Naive thymus-derived CD8-positive, alpha-beta T cell (primary cell): ENCODE data around the gene ABHD8. TPM values are rescaled to one million over a fixed set of nuclear protein-coding genes. Genes with fewer than 3 reads are reported as not detected.

Experiments used
- ATAC-seq, 2 donors: fragments of 150-1000 bp; cut with Tn5 transposase in 1 of 2; sonication (Bioruptor Pico), chemical (Tn5 transposase) in 1 of 2; 1 replicate in 1 of 2; 2 replicates in 1 of 2; pipeline ENCODE4 v1.10.0; 2021; ENCODE audit warnings: mild to moderate bottlenecking in 2 of 2, moderate library complexity in 2 of 2
- POLR2A ChIA-PET: fragments of 350-600 bp; sonication (Branson Sonifier 250); formaldehyde crosslinking; loops from one replicate; lab custom pipeline; 2021; ENCODE audit warnings: antibody characterized with exemption; lab: Charles Lee
- DNase-seq, 10 donors: peaks; one replicate each; pipeline versions ENCODE4 v3.0.0 to v3.0.0-alpha.2; 2020 to 2022
- H3K27ac Mint-ChIP-seq, 10 donors: one replicate each; pipeline ENCODE4 v1.8.0; 2020 to 2022; ENCODE audit warnings: mild to moderate bottlenecking in 10 of 10, mixed read lengths in 10 of 10, moderate library complexity in 4 of 10, inconsistent platforms in 1 of 10
- H3K27me3 Mint-ChIP-seq, 5 donors: one replicate each; pipeline ENCODE4 v1.8.0; 2021 to 2022; ENCODE audit warnings: mixed read lengths in 5 of 5
- H3K36me3 Mint-ChIP-seq, 3 donors: one replicate each; pipeline ENCODE4 v1.8.0; 2020 to 2022; ENCODE audit warnings: mixed read lengths in 3 of 3, mild to moderate bottlenecking in 2 of 3, inconsistent platforms in 1 of 3
- H3K4me1 Mint-ChIP-seq, 4 donors: one replicate each; pipeline ENCODE4 v1.8.0; 2021 to 2022; ENCODE audit warnings: mixed read lengths in 4 of 4
- H3K4me3 Mint-ChIP-seq, 10 donors: one replicate each; pipeline ENCODE4 v1.8.0; 2020 to 2022; ENCODE audit warnings: mild to moderate bottlenecking in 10 of 10, mixed read lengths in 10 of 10, moderate library complexity in 6 of 10, inconsistent platforms in 1 of 10
- H3K9me3 Mint-ChIP-seq, 9 donors: one replicate each; pipeline ENCODE4 v1.8.0; 2020 to 2022; ENCODE audit warnings: mixed read lengths in 9 of 9, mild to moderate bottlenecking in 3 of 9, inconsistent platforms in 1 of 9, moderate library complexity in 1 of 9
- polyA plus RNA-seq, 3 donors: library from polyadenylated mRNA; unstranded; fragments of 300-500 nt; fragmentation: Illumina TruSeq; gene quantifications; one replicate each; pipeline ENCODE4 v1.2.3, GENCODE V29; 2021
- total RNA-seq, 8 experiments: library from RNA in 2 of 8; stranded (reverse) in 2 of 8; gene quantifications; one replicate each; pipeline ENCODE4 v1.2.3 and lab custom pipeline; 2021 to 2026

The ABHD8 gene
- total RNA-seq (10 to 100 TPM; 10.4 TPM), polyA plus RNA-seq (1 to 10 TPM; 6.4 to 9.2 (median 9.0) TPM), total RNA-seq (lab: John Stamatoyannopoulos, UW) (2.9 to 11.2 (median 6.6) reads per million in 6 experiments)

GRCh38 chr19:17303167-17303939 lies at the start of gene ABHD8:
TSS of gene ABHD8 (minus strand) at chr19:17303425. CDS start at chr19:17301616, 1,809 bp downstream.
- POLR2A ChIA-PET = interaction anchor here (0.5 to 2.2 kb wide), 11 partner anchors 10 to 800 kb away, joined by 3 to 12 read pairs (median 4); partner anchors contain the start of genes ANO8 and RPL18A
- DNase-seq = peak; percentile 90 to 97 (median 92)
- H3K4me1 Mint-ChIP-seq = peaks cover 19 to 56% (median 42%) of the 10 kb centered on the region in 4 donors
- H3K27me3 Mint-ChIP-seq = no peaks in the 10 kb centered on the region
- H3K4me3 Mint-ChIP-seq = peak within 1 kb of the TSS; percentile 73 to 86 (median 81)
- peak; percentile 76 to 81 for ATAC-seq
- H3K9me3 Mint-ChIP-seq = no peaks in the 10 kb centered on the region
- H3K36me3 Mint-ChIP-seq = peaks cover 0 to 8% (median 5%) of the 10 kb centered on the region in 3 donors
- H3K27ac Mint-ChIP-seq = peak within 1 kb of the TSS; percentile 31 to 88 (median 71)

GRCh38 chr19:17352608-17353280 lies 49.5 kb upstream of the ABHD8 start:
- Mint-ChIP-seq H3K27ac (no peak overlapping the region), H3K36me3 (no peaks in the 10 kb centered on the region), H3K4me1 (peaks cover 1 to 7% (median 5%) of the 10 kb centered on the region in 4 donors), H3K27me3 (peaks cover 15 to 35% (median 17%) of the 10 kb centered on the region in 5 donors), H3K9me3 (no peaks in the 10 kb centered on the region), H3K4me3 (no peak overlapping the region)
- POLR2A ChIA-PET = no interaction called here
- ATAC-seq (no peak), DNase-seq (no peak)

- DNase-seq (no peak), ATAC-seq (no peak)
- POLR2A ChIA-PET = no interaction called here
- H3K27me3 Mint-ChIP-seq = peaks cover 16 to 42% (median 19%) of the 10 kb centered on the region in 5 donors
- H3K36me3 Mint-ChIP-seq = no peaks in the 10 kb centered on the region
- peak overlapping the region in 1 of 10 donors; percentile 48 for H3K27ac Mint-ChIP-seq
- H3K4me3 Mint-ChIP-seq = no peak overlapping the region
- H3K4me1 Mint-ChIP-seq = peaks cover 2 to 7% (median 5%) of the 10 kb centered on the region in 4 donors
- H3K9me3 Mint-ChIP-seq = no peaks in the 10 kb centered on the region
Measured at GRCh38 chr19:17351815-17352435, 48.7 kb upstream of the ABHD8 start.

- Mint-ChIP-seq H3K4me1 (peaks cover 5 to 13% (median 12%) of the 10 kb centered on the region in 4 donors), H3K27ac (no peak overlapping the region), H3K27me3 (peaks cover 16 to 42% (median 19%) of the 10 kb centered on the region in 5 donors), H3K36me3 (no peaks in the 10 kb centered on the region), H3K9me3 (no peaks in the 10 kb centered on the region), H3K4me3 (no peak overlapping the region)
- POLR2A ChIA-PET = interaction anchor here (0.7 kb wide), 1 partner anchor 44 kb away, joined by 3 read pairs; no protein-coding TSS in a partner anchor
- DNase-seq = no peak
- no peak for ATAC-seq
Measured at GRCh38 chr19:17348700-17349099, 45.5 kb upstream of the ABHD8 start.

- peaks cover 10 to 38% (median 18%) of the 10 kb centered on the region in 5 donors for H3K27me3 Mint-ChIP-seq
- H3K27ac Mint-ChIP-seq = no peak overlapping the region
- H3K4me3 Mint-ChIP-seq = no peak overlapping the region
- H3K4me1 Mint-ChIP-seq = peaks cover 5 to 13% (median 12%) of the 10 kb centered on the region in 4 donors
- H3K36me3 Mint-ChIP-seq = no peaks in the 10 kb centered on the region
- POLR2A ChIA-PET = interaction anchor here (1.2 kb wide), 1 partner anchor 42 kb away, joined by 4 read pairs; no protein-coding TSS in a partner anchor
- ATAC-seq (no peak), DNase-seq (no peak)
- no peaks in the 10 kb centered on the region for H3K9me3 Mint-ChIP-seq
Measured at GRCh38 chr19:17347877-17348276, 44.7 kb upstream of the ABHD8 start.

GRCh38 chr19:17347361-17347760 lies 44.1 kb upstream of the ABHD8 start:
- Mint-ChIP-seq H3K27ac (no peak overlapping the region), H3K27me3 (peaks cover 10 to 38% (median 18%) of the 10 kb centered on the region in 5 donors), H3K36me3 (peaks cover 0 to 2% (median 0%) of the 10 kb centered on the region in 3 donors), H3K9me3 (no peaks in the 10 kb centered on the region), H3K4me1 (peaks cover 5 to 13% (median 12%) of the 10 kb centered on the region in 4 donors), H3K4me3 (no peak overlapping the region)
- ATAC-seq = no peak
- POLR2A ChIA-PET = interaction anchor here (1.2 kb wide), 1 partner anchor 42 kb away, joined by 4 read pairs; no protein-coding TSS in a partner anchor
- no peak for DNase-seq

- no peak overlapping the region for H3K4me3 Mint-ChIP-seq
- DNase-seq (peak; percentile 56 to 82 (median 74)), ATAC-seq (peak; percentile 90 to 98)
- H3K27me3 Mint-ChIP-seq = peaks cover 8 to 31% (median 11%) of the 10 kb centered on the region in 5 donors
- H3K4me1 Mint-ChIP-seq = peaks cover 5 to 8% (median 7%) of the 10 kb centered on the region in 4 donors
- peaks cover 0 to 10% (median 0%) of the 10 kb centered on the region in 3 donors for H3K36me3 Mint-ChIP-seq
- H3K27ac Mint-ChIP-seq = peak overlapping the region in 4 of 10 donors; percentile 7 to 95 (median 40)
- H3K9me3 Mint-ChIP-seq = no peaks in the 10 kb centered on the region
- POLR2A ChIA-PET = interaction anchor here (0.6 to 1.4 kb wide), 3 partner anchors 23 to 120 kb away, joined by 3 to 4 read pairs (median 3); no protein-coding TSS in a partner anchor
Measured at GRCh38 chr19:17346109-17346671, 43.0 kb upstream of the ABHD8 start.

- Mint-ChIP-seq H3K4me3 (no peak overlapping the region), H3K9me3 (no peaks in the 10 kb centered on the region), H3K27me3 (no peaks in the 10 kb centered on the region), H3K36me3 (peaks cover 0 to 11% (median 0%) of the 10 kb centered on the region in 3 donors), H3K27ac (no peak overlapping the region), H3K4me1 (peaks cover 4 to 30% (median 21%) of the 10 kb centered on the region in 4 donors)
- POLR2A ChIA-PET = no interaction called here
- no peak for ATAC-seq
- no peak for DNase-seq
Measured at GRCh38 chr19:17341845-17342244, 38.6 kb upstream of the ABHD8 start.

- H3K27me3 Mint-ChIP-seq = no peaks in the 10 kb centered on the region
- H3K9me3 Mint-ChIP-seq = no peaks in the 10 kb centered on the region
- ATAC-seq (no peak), DNase-seq (no peak)
- H3K4me1 Mint-ChIP-seq = peaks cover 6 to 30% (median 24%) of the 10 kb centered on the region in 4 donors
- peak overlapping the region in 1 of 10 donors; percentile 39 for H3K4me3 Mint-ChIP-seq
- POLR2A ChIA-PET = no interaction called here
- no peak overlapping the region for H3K27ac Mint-ChIP-seq
- H3K36me3 Mint-ChIP-seq = peaks cover 0 to 11% (median 0%) of the 10 kb centered on the region in 3 donors
Measured at GRCh38 chr19:17341386-17341785, 38.2 kb upstream of the ABHD8 start.

GRCh38 chr19:17340871-17341357 lies 37.7 kb upstream of the ABHD8 start:
- ATAC-seq (no peak), DNase-seq (no peak)
- H3K27ac Mint-ChIP-seq = no peak overlapping the region
- no peaks in the 10 kb centered on the region for H3K27me3 Mint-ChIP-seq
- peaks cover 3 to 27% (median 21%) of the 10 kb centered on the region in 4 donors for H3K4me1 Mint-ChIP-seq
- peaks cover 0 to 11% (median 0%) of the 10 kb centered on the region in 3 donors for H3K36me3 Mint-ChIP-seq
- peak overlapping the region in 1 of 10 donors; percentile 39 for H3K4me3 Mint-ChIP-seq
- POLR2A ChIA-PET = no interaction called here
- H3K9me3 Mint-ChIP-seq = no peaks in the 10 kb centered on the region

GRCh38 chr19:17340302-17340870 lies 37.2 kb upstream of the ABHD8 start:
- ATAC-seq = no peak
- Mint-ChIP-seq H3K4me1 (peaks cover 3 to 31% (median 22%) of the 10 kb centered on the region in 4 donors), H3K36me3 (peaks cover 0 to 11% (median 0%) of the 10 kb centered on the region in 3 donors), H3K4me3 (peak overlapping the region in 3 of 10 donors; percentile 6 to 41 (median 38)), H3K27ac (no peak overlapping the region), H3K9me3 (no peaks in the 10 kb centered on the region), H3K27me3 (no peaks in the 10 kb centered on the region)
- POLR2A ChIA-PET = no interaction called here
- no peak for DNase-seq
